Colonic mucosa (tissue), 4 donors: ENCODE results near the gene TSSK1B. TPM values are rescaled to one million over a fixed set of nuclear protein-coding genes. Genes with fewer than 3 reads are reported as not detected.
"Not testable (repeated sequence)": the region's sequence is repeated elsewhere in the genome, so short reads cannot be mapped to it uniquely, and the experiment has no call there.

Source experiments
- DNase-seq: peaks from one replicate; pipeline ENCODE4 v3.0.0-alpha.2; 2020
- H3K27ac ChIP-seq: fragments of 200-600 bp; one replicate; pipeline ENCODE4 v1.8.0; 2021
- H3K27me3 ChIP-seq: fragments of 200-600 bp; one replicate; pipeline ENCODE4 v1.8.0; 2021
- H3K36me3 ChIP-seq: fragments of 200-600 bp; one replicate; pipeline ENCODE4 v1.8.0; 2021
- H3K4me1 ChIP-seq: fragments of 200-600 bp; one replicate; pipeline ENCODE4 v1.8.0; 2021; ENCODE audit warnings: mild to moderate bottlenecking
- H3K4me3 ChIP-seq: fragments of 200-600 bp; one replicate; pipeline ENCODE4 v1.8.0; 2021
- H3K9ac ChIP-seq, 2 donors: one replicate each; pipeline ENCODE4 v1.7.0; 2013; ENCODE audit warnings: control low read depth in 2 of 2, low read depth in 2 of 2, low read length in 2 of 2
- H3K9me3 ChIP-seq: fragments of 200-600 bp; one replicate; pipeline ENCODE4 v1.8.0; 2021
- intact Hi-C: fragments of 100-400 bp; cut with DNase I; formaldehyde crosslinking; loops from one replicate; pipeline ENCODE4 v1.14.1; 2022
- total RNA-seq, 2 donors: library from RNA; stranded (reverse); fragmentation: NEBNext Ultra II Directional in 1 of 2; extraction: Animal tissue kit (Norgen Biotek cat#: 25700) in 1 of 2; gene quantifications; one replicate each; pipeline ENCODE4 v1.2.1, GENCODE V29; 2021
- TF ChIP-seq, protein P1 (sequence below): fragments of 200-600 bp; IDR thresholded peaks from one replicate; pipeline ENCODE4 v1.8.0; 2022; ENCODE audit warnings: antibody characterized with exemption, mild to moderate bottlenecking
- donor health status: healthy.
- donor health status: DM: no; HTN: no; CAD: no.
- donor health status: DM: no; HTN: no; CAD: no.

Gene TSSK1B
- total RNA-seq, 2 donors from 2014 or later, result not detected

DNA sequence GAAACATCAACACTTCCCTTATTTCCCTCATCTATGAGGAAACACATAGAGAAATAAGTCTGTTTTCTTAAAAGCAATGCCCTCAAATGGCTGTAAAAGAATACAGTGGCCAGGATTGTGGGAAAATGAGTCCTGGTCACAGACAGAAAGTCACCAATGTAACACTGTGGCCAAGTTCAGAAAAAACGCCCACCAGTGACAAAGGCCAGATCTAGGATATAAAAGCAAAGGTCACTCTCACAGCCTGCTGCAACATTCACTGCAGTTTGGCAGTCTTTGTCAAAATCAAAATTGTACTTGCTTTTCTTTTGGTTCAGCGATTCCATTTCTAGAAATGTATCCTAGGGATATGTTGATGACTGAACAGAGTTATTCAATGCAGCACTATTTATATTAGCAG, 30.5 kb downstream of the TSSK1B start:
- TF ChIP-seq, protein P1, sequence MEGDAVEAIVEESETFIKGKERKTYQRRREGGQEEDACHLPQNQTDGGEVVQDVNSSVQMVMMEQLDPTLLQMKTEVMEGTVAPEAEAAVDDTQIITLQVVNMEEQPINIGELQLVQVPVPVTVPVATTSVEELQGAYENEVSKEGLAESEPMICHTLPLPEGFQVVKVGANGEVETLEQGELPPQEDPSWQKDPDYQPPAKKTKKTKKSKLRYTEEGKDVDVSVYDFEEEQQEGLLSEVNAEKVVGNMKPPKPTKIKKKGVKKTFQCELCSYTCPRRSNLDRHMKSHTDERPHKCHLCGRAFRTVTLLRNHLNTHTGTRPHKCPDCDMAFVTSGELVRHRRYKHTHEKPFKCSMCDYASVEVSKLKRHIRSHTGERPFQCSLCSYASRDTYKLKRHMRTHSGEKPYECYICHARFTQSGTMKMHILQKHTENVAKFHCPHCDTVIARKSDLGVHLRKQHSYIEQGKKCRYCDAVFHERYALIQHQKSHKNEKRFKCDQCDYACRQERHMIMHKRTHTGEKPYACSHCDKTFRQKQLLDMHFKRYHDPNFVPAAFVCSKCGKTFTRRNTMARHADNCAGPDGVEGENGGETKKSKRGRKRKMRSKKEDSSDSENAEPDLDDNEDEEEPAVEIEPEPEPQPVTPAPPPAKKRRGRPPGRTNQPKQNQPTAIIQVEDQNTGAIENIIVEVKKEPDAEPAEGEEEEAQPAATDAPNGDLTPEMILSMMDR, result no peak

DNA sequence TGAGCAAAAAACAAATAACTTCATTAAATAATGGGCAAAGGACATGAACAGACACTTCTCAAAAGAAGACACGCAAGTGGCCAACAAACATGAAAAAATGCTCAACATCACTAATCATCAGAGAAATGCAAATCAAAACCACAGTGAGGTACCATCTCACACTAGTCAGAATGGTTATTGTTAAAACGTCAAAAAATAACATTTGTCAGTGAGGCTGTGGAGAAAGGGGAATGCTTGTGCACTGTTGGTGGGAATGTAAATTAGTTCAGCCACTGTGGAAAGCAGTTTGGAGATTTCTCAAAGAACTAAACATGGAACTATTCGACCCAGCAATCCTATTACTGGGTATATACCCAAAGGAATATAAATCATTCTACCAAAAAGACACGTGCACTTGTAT, 36.8 kb downstream of the TSSK1B start:
- H3K27me3 ChIP-seq, intact Hi-C loops, H3K27ac ChIP-seq, DNase-seq, H3K4me1 ChIP-seq, H3K4me3 ChIP-seq, H3K9me3 ChIP-seq, H3K9ac ChIP-seq, H3K36me3 ChIP-seq: not testable (repeated sequence)

More for the DNA sequence above, 30.5 kb downstream of the TSSK1B start:
- Histone ChIP-seq H3K27me3 (no peaks in the 10 kb centered on the region), H3K9ac (no peak overlapping the region), H3K4me1 (no peaks in the 10 kb centered on the region), H3K9me3 (no peaks in the 10 kb centered on the region), H3K4me3 (no peak overlapping the region), H3K36me3 (no peaks in the 10 kb centered on the region), H3K27ac (no peak overlapping the region)
- intact Hi-C loops, result no loop called here
- no peak for DNase-seq

DNA sequence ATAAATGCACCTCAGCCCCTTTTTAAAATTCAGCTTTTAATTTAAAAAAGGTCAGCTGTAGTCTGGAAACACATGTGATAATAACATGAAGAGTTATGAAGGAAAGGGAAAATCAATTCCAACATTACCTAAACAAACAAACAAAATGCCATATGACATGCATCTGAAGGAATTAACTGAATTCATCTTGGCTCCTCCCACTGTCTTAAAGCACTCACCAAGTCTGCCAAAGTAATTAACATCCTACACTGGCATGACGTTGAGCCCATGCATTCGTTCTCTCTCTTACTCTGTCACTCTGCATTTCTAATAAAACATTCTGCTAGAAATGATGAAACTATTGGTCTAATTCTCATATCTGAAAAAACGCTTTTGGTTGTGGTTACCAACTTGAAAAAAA, 37.7 kb downstream of the TSSK1B start:
- Histone ChIP-seq H3K27me3 (no peaks in the 10 kb centered on the region), H3K9me3 (no peaks in the 10 kb centered on the region), H3K9ac (no peak overlapping the region), H3K36me3 (no peaks in the 10 kb centered on the region), H3K27ac (no peak overlapping the region), H3K4me1 (no peaks in the 10 kb centered on the region), H3K4me3 (no peak overlapping the region)
- intact Hi-C loops, result no loop called here
- no peak for DNase-seq
- TF ChIP-seq, protein P1, result no peak

DNA sequence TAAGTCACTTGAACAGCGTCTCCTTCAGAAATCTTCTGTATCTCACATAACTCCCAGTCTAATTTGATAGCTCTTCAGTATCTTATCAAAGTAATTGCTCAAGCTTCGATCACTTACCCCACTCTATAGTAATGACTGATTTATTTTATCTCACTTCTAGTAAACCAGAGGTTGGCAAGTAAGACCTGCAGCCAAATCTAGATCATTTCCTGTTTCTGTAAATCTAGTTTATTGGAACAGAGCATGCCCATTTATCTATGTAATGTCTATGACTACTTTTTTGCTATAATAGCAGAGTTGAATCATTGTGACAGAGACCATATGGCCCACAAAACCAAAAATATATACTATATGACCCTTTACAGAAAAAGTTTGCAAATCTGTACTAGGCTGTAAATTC, 40.1 kb downstream of the TSSK1B start:
- Histone ChIP-seq H3K9ac (no peak overlapping the region), H3K9me3 (no peaks in the 10 kb centered on the region), H3K4me1 (no peaks in the 10 kb centered on the region), H3K36me3 (no peaks in the 10 kb centered on the region), H3K4me3 (no peak overlapping the region), H3K27ac (no peak overlapping the region), H3K27me3 (no peaks in the 10 kb centered on the region)
- no peak for DNase-seq
- intact Hi-C loops, result no loop called here
- TF ChIP-seq, protein P1, result no peak

DNA sequence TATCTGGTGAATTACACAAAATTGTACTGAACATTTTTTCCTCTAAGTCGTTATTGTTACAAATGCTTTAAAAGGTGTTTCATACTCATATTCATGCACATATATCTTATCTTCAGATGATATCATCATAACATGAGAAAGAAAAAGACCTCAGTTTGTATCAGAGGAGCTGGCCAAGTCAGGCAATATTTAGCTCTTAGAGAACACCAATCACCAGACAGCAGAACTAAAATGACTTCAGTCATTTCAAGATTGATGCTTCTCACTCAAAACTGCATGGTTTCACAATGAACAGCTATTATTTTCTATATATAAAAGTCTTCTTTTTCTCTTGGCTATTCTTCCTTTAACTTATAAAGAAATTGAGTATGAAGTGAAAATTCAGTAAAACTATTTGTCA, 44.6 kb downstream of the TSSK1B start:
- H3K9ac ChIP-seq, result no peak overlapping the region
- DNase-seq, result no peak
- no peak overlapping the region for H3K27ac ChIP-seq
- H3K27me3 ChIP-seq, result no peaks in the 10 kb centered on the region
- no peaks in the 10 kb centered on the region for H3K4me1 ChIP-seq
- TF ChIP-seq, protein P1, result no peak
- no peaks in the 10 kb centered on the region for H3K36me3 ChIP-seq
- H3K4me3 ChIP-seq, result no peak overlapping the region
- intact Hi-C loops, result no loop called here
- H3K9me3 ChIP-seq, result no peaks in the 10 kb centered on the region

DNA sequence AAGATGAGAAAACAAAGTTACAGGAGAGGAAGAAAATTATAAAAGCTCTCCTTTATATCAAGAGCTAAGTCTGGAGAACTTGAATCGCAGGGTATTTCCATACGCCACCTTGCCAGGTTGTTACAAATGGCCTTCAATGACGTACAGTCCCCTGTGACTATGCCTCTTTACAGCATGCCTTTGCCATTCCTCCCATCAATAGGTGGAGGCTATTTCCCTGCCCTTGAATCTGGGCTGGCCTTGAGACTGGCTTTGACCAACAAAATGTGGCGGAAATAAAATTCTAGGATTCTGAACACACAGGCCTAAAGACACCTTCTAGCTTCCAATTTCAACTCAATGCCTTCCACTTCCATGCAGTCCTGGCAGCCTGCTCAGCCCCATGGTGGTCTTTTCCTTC, 45.7 kb downstream of the TSSK1B start:
- Histone ChIP-seq H3K4me3 (no peak overlapping the region), H3K9me3 (no peaks in the 10 kb centered on the region), H3K27ac (no peak overlapping the region), H3K4me1 (no peaks in the 10 kb centered on the region), H3K9ac (no peak overlapping the region), H3K27me3 (no peaks in the 10 kb centered on the region), H3K36me3 (no peaks in the 10 kb centered on the region)
- TF ChIP-seq, protein P1, result no peak
- no peak for DNase-seq
- intact Hi-C loops, result no loop called here
